ENCODE results near the gene POLR2B. TPM values are rescaled to one million over a fixed set of nuclear protein-coding genes. Genes with fewer than 3 reads are reported as not detected.

The POLR2B gene
- total and polyA plus RNA-seq, 12 donors: 20.5 to 91.2 (median 78.4) TPM

GRCh38 chr4:56999751-57000150 lies 21.1 kb downstream of the POLR2B start:
- DNase-seq (no peak), ATAC-seq (no peak)
- WGBS, 2 donors: 96 to 97% methylated on average over 1 of the region's 1 CpG
- intact Hi-C loops (cut with DNase I): no loop called here
- Histone ChIP-seq H3K9me3 (no peaks in the 10 kb centered on the region), H3K27ac (no peak overlapping the region), H3K4me1 (peaks cover 6 to 18% (median 12%) of the 10 kb centered on the region in 9 donors), H3K4me3 (no peak overlapping the region), H3K27me3 (no peaks in the 10 kb centered on the region), H3K36me3 (peaks cover 0 to 97% (median 42%) of the 10 kb centered on the region in 9 donors)
- TF ChIP-seq, protein P1, sequence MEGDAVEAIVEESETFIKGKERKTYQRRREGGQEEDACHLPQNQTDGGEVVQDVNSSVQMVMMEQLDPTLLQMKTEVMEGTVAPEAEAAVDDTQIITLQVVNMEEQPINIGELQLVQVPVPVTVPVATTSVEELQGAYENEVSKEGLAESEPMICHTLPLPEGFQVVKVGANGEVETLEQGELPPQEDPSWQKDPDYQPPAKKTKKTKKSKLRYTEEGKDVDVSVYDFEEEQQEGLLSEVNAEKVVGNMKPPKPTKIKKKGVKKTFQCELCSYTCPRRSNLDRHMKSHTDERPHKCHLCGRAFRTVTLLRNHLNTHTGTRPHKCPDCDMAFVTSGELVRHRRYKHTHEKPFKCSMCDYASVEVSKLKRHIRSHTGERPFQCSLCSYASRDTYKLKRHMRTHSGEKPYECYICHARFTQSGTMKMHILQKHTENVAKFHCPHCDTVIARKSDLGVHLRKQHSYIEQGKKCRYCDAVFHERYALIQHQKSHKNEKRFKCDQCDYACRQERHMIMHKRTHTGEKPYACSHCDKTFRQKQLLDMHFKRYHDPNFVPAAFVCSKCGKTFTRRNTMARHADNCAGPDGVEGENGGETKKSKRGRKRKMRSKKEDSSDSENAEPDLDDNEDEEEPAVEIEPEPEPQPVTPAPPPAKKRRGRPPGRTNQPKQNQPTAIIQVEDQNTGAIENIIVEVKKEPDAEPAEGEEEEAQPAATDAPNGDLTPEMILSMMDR (IDR thresholded peaks at IDR 0.05): no peak

DNA sequence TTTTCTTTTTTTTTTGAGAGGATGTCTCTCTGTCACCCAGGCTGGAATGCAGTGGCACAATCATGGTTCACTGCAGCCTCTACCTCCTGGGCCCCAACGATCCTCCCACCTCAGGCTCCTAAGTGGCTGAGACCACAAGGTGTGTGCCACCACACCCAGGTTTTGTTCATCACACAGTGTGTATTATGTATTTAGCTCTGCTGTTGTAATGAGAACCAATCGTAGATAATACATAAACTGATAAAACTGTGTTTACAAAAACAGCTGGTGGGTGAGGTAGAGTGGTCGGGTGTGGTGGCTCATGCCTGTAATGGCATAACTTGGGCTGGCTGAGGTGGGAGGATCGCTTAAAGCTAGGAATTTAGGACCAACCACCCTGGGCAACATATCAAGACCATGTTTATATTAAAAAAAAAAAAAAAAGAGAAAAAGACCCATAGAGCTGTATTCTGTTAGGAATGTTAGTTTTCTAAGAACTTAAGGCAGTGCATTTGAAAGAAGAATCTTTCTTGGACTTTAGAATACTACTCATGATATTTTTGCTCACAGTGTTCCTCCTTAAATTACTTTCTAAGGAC lies 34.9 kb downstream of the POLR2B start:
- ATAC-seq: peak in 1 of 8 donors; percentile 18
- TF ChIP-seq, protein P1 (IDR thresholded peaks at IDR 0.05): no peak
- no peak for DNase-seq
- Histone ChIP-seq H3K4me1 (peaks cover 0 to 5% (median 0%) of the 10 kb centered on the region in 9 donors), H3K4me3 (no peak overlapping the region), H3K36me3 (peaks cover 0 to 100% (median 81%) of the 10 kb centered on the region in 9 donors), H3K27me3 (no peaks in the 10 kb centered on the region), H3K27ac (no peak overlapping the region), H3K9me3 (no peaks in the 10 kb centered on the region)
- intact Hi-C loops (cut with DNase I): no loop called here
- WGBS, 2 donors: 81 to 85% methylated on average over 4 of the region's 4 CpGs

- TF ChIP-seq, protein P1 (IDR thresholded peaks at IDR 0.05): peak in 5 of 9 donors; percentile 12 to 37 (median 24)
- intact Hi-C loops (cut with DNase I): no loop called here
- DNase-seq: no peak
- Histone ChIP-seq H3K4me1 (peaks cover 0 to 31% (median 23%) of the 10 kb centered on the region in 9 donors), H3K27ac (peak overlapping the region in 2 of 10 donors; percentile 17 to 71), H3K9me3 (no peaks in the 10 kb centered on the region), H3K4me3 (no peak overlapping the region), H3K27me3 (no peaks in the 10 kb centered on the region), H3K36me3 (peaks cover 0 to 100% (median 59%) of the 10 kb centered on the region in 9 donors)
- peak in 5 of 8 donors; percentile 16 to 35 (median 23) for ATAC-seq
Measured at GRCh38 chr4:57018980-57019379, 40.3 kb downstream of the POLR2B start.

DNA sequence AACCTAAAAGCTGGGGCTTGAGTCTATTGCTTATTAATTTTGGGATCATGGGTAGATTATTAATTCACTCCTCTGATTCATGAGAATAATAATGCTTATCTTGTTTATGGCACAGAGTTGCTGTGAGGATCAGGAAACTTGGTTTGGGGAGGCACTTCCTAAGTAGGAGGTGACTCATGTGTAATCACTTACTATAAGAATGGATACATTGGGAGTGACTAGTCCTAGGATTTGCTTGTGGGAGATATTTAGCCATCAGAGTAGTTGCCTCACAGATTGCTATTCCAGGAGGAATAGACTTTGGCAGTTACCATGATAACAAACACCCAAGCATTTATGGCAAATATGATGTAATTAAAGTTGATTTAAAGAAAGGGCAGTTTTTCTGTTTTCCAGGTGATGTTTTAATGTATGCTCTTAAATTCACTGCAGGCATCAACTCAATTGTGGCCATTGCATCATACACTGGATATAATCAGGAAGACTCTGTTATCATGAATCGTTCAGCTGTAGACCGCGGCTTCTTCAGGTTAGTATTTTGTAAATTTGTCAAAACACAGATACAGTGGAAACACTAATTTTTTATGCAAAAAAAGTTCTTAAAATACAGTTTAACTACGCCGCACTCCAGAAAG lies 41.9 kb downstream of the POLR2B start:
- DNase-seq (no peak), ATAC-seq (peak in 6 of 8 donors; percentile 53 to 78 (median 72))
- TF ChIP-seq, protein P1 (IDR thresholded peaks at IDR 0.05): no peak
- no peaks in the 10 kb centered on the region for H3K9me3 ChIP-seq
- H3K4me1 ChIP-seq: peaks cover 0 to 31% (median 23%) of the 10 kb centered on the region in 9 donors
- intact Hi-C loops (cut with DNase I): no loop called here
- H3K27me3 ChIP-seq: no peaks in the 10 kb centered on the region
- H3K27ac ChIP-seq: peak overlapping the region in 6 of 10 donors; percentile 11 to 71 (median 32)
- no peak overlapping the region for H3K4me3 ChIP-seq
- WGBS, 2 donors: 64 to 73% methylated on average over 5 of the region's 5 CpGs
- peaks cover 0 to 100% (median 59%) of the 10 kb centered on the region in 9 donors for H3K36me3 ChIP-seq

Measured in heart right ventricle (tissue), 16 donors.